Mammary epithelial cell (primary cell): ENCODE results near the gene DNPH1.

Source experiments
- EZH2 ChIP-seq: IDR thresholded peaks from 2 replicates; pipeline ENCODE4 v1.6.1; 2012; ENCODE audit warnings: low read length, inconsistent platforms, borderline replicate concordance
- TF ChIP-seq, protein P1 (sequence below), 2 donors: IDR thresholded peaks in 1 of 2; conservative IDR thresholded peaks in 1 of 2; 2 replicates each; pipeline ENCODE4 v1.5.1; 2011 to 2012; ENCODE audit warnings: inconsistent platforms in 2 of 2, low read length in 2 of 2, mild to moderate bottlenecking in 2 of 2, control low read depth in 1 of 2, low read depth in 1 of 2; ENCODE audit not compliant: insufficient read depth in 1 of 2; ENCODE audit errors: extremely low read depth in 1 of 2

DNA sequence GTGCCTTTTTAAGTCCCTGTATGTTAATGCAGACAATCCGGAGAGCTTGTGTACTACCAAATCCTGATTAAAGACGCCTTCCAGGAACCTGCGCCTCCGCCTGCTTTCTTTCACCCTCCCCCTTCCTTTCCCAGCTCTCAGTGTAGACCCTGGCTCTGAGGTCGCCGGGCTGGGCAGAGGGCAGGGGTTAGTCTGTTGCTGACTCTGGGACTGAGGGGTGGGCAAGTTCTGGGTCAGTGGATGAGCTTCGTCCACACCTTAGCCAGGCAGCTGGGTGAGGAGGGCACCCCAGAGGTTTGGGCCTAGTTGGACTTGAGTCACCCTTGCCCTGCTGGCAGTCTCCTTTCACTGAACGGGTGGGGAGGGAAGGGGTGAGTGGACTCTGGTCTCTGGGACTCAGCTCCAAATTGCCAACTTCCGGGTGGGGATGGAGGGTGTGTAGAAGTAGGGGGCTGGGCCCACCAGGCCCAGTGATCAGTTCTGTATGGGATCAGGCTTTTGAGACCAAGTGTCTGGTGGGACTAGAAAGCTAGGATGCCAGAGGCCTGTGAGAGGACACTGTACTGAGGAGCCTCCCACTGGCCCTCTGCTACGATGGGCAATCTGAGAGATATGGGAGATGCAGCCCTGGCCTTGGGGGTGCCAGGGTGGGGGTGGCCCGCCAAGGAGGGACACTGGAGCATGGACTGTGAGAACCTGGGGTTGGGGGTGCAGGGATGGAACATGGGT, 47.5 kb upstream of the DNPH1 start:
- TF ChIP-seq EZH2: no peak
- TF ChIP-seq, protein P1, sequence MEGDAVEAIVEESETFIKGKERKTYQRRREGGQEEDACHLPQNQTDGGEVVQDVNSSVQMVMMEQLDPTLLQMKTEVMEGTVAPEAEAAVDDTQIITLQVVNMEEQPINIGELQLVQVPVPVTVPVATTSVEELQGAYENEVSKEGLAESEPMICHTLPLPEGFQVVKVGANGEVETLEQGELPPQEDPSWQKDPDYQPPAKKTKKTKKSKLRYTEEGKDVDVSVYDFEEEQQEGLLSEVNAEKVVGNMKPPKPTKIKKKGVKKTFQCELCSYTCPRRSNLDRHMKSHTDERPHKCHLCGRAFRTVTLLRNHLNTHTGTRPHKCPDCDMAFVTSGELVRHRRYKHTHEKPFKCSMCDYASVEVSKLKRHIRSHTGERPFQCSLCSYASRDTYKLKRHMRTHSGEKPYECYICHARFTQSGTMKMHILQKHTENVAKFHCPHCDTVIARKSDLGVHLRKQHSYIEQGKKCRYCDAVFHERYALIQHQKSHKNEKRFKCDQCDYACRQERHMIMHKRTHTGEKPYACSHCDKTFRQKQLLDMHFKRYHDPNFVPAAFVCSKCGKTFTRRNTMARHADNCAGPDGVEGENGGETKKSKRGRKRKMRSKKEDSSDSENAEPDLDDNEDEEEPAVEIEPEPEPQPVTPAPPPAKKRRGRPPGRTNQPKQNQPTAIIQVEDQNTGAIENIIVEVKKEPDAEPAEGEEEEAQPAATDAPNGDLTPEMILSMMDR (conservative IDR thresholded peaks at IDR 0.05 in 1 of 2, IDR thresholded peaks at IDR 0.05 in 1 of 2; ENCODE audit: extremely low read depth in 1 of 2, insufficient read depth in 1 of 2, low read depth in 1 of 2, low read length in 2 of 2): no peak
